PFSK-1 (cell line): ENCODE data around the gene CCDC82.

Source experiments
- POLR2AphosphoS5 ChIP-seq: IDR thresholded peaks from 2 replicates; pipeline ENCODE4 v1.6.1; 2012; ENCODE audit warnings: low read depth, mild to moderate bottlenecking, control low read depth, low read length, moderate library complexity
- TAF1 ChIP-seq: IDR thresholded peaks from 2 replicates; pipeline ENCODE4 v1.6.1; 2012; ENCODE audit warnings: low read length, control low read depth, borderline replicate concordance; ENCODE audit not compliant: insufficient read depth

DNA sequence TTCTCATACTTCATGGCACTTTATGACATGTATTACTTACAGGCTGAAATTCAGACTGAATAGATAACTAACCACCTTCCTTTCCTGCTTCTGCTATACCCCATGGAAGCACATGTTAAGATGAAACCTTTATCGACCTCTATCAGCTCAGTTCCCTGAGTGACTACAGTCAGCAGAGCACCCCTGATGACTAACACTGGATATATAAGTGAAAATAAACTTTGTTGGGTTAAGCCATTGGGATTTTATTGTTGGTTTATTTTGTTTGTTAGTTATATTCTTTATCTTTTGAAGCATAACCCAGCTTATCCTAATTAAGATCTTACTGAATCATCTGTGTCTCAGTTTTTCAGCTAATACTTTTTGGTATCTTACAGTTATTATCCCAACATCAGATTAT is 23.7 kb downstream of the CCDC82 start:
- no peak for TF ChIP-seq TAF1
- no peak for TF ChIP-seq POLR2AphosphoS5
